K562 (cell line): Measurements from ENCODE around the gene VDAC2. TPM values are rescaled to one million over a fixed set of nuclear protein-coding genes. Genes with fewer than 3 reads are reported as not detected.

Experiments used
- ATAC-seq: fragments of 200-7000 bp; cut with Tn5 transposase; 3 replicates; pipeline ENCODE4 v1.9.1; 2020; ENCODE audit warnings: moderate library complexity
- BruUV-seq: library from RNA; stranded (reverse); fragments of 400-500 nt; replicated peaks from 2 replicates; lab custom pipeline; 2021; lab: Mats Ljungman, UMichigan
- CTCF ChIA-PET: fragments of 300-600 bp; formaldehyde crosslinking; extraction: SDS; loops from one replicate; lab custom pipeline; 2021; ENCODE audit warnings: low intra/inter-chr PET ratio; lab: Yijun Ruan, JAX
- POLR2A ChIA-PET: fragments of 300-600, 350-650 bp; sonication (Branson Sonifier 250); formaldehyde crosslinking; extraction: SDS; loops from one replicate; lab custom pipeline; 2021; ENCODE audit warnings: antibody characterized with exemption, inconsistent platforms; lab: Yijun Ruan, JAX
- DNase-seq, 4 experiments: peaks; one replicate each; pipeline versions ENCODE4 v3.0.0 to v3.0.0-alpha.2; 2011 to 2018; ENCODE audit warnings: low spot score in 3 of 4, mixed read lengths in 3 of 4; ENCODE audit errors: extremely low read depth in 1 of 4
- FAIRE-seq: peaks from 2 replicates; lab custom pipeline; 2011; peaks lifted over from hg19 to GRCh38; lab: Jason Lieb, UNC
- H2AFZ ChIP-seq: 2 replicates; pipeline ENCODE4 v1.6.0; 2011; ENCODE audit warnings: low read depth, low read length, control low read depth, inconsistent platforms
- H3K27ac ChIP-seq: fragments of 200-600 bp; 3 replicates; pipeline ENCODE4 v1.8.0; 2011; ENCODE audit warnings: low read depth, mild to moderate bottlenecking, control low read depth, inconsistent platforms, low read length, moderate library complexity, mixed read lengths; ENCODE audit errors: extremely low read depth
- H3K27me3 ChIP-seq, 2 experiments: fragments of 300-600 bp in 1 of 2; 2 replicates in 1 of 2; 3 replicates in 1 of 2; pipeline versions ENCODE4 v1.6.0 to v1.8.0; 2011; ENCODE audit warnings: inconsistent platforms in 2 of 2, low read length in 2 of 2, mild to moderate bottlenecking in 1 of 2, mixed read lengths in 1 of 2, moderate library complexity in 1 of 2; ENCODE audit not compliant: control insufficient read depth in 2 of 2, insufficient read depth in 2 of 2
- H3K36me3 ChIP-seq: fragments of 300-600 bp; 3 replicates; pipeline ENCODE4 v1.8.0; 2011; ENCODE audit warnings: mild to moderate bottlenecking, low read length, inconsistent platforms; ENCODE audit not compliant: control insufficient read depth, insufficient read depth
- H3K4me1 ChIP-seq, 2 experiments: fragments of 200-600 bp in 1 of 2; replicated peaks in 1 of 2; 2 replicates in 1 of 2; 3 replicates in 1 of 2; pipeline versions ENCODE4 v1.5.1 to v1.8.0; 2011; ENCODE audit warnings: inconsistent platforms in 2 of 2, low read length in 2 of 2, mild to moderate bottlenecking in 1 of 2, mixed read lengths in 1 of 2, moderate library complexity in 1 of 2; ENCODE audit not compliant: control insufficient read depth in 2 of 2, insufficient read depth in 2 of 2
- H3K4me2 ChIP-seq: 2 replicates; pipeline ENCODE4 v1.6.1; 2011; ENCODE audit warnings: low read length, control low read depth, inconsistent platforms, mixed read lengths; ENCODE audit not compliant: insufficient read depth
- H3K4me3 ChIP-seq: fragments of 200-600 bp; sonication (generic), shearing (Covaris generic); 2 replicates; pipeline ENCODE4 v1.5.1; 2016; ENCODE audit warnings: control low read depth, inconsistent platforms
- H3K79me2 ChIP-seq: fragments of 200-600 bp; 3 replicates; pipeline ENCODE4 v1.8.0; 2011; ENCODE audit warnings: low read length, inconsistent platforms; ENCODE audit not compliant: control insufficient read depth, insufficient read depth
- H3K9ac ChIP-seq, 2 experiments: 2 replicates each; pipeline versions ENCODE4 v1.6.0 to v1.6.1; 2011; ENCODE audit warnings: low read depth in 2 of 2, low read length in 2 of 2, control low read depth in 1 of 2, inconsistent platforms in 1 of 2, mild to moderate bottlenecking in 1 of 2, mixed read lengths in 1 of 2; ENCODE audit not compliant: insufficient read depth in 1 of 2
- H3K9me1 ChIP-seq: one replicate; pipeline ENCODE4 v1.6.0; 2011; ENCODE audit warnings: inconsistent platforms, mild to moderate bottlenecking, low read length, moderate library complexity; ENCODE audit not compliant: control insufficient read depth, insufficient read depth
- H3K9me3 ChIP-seq: replicated peaks from 2 replicates; pipeline ENCODE4 v1.5.1; 2011; ENCODE audit warnings: low read depth, low read length, inconsistent platforms; ENCODE audit not compliant: control insufficient read depth, insufficient read depth
- H4K20me1 ChIP-seq: replicated peaks from 2 replicates; pipeline ENCODE4 v1.6.1; 2011; ENCODE audit warnings: low read length, inconsistent platforms, mixed read lengths; ENCODE audit not compliant: control insufficient read depth, insufficient read depth
- HMG20A ChIP-seq: fragments of 450-650 bp; formaldehyde crosslinking; conservative IDR thresholded peaks from 2 replicates; pipeline ENCODE4 v1.4.0; 2020; ENCODE audit warnings: mild to moderate bottlenecking, mixed read lengths
- LEF1 ChIP-seq: fragments of 450-650 bp; IDR thresholded peaks from 2 replicates; pipeline ENCODE4 v1.6.1; 2016; ENCODE audit warnings: mild to moderate bottlenecking
- NR4A1 ChIP-seq, 2 experiments: fragments of 250-450 bp in 1 of 2; fragments of 450-650 bp in 1 of 2; sonication (Bioruptor Pico) in 1 of 2; IDR thresholded peaks; 2 replicates each; pipeline versions ENCODE4 v1.4.0 to v1.6.1; 2016 to 2020; ENCODE audit warnings: mild to moderate bottlenecking in 2 of 2, missing compliant biosample characterization in 1 of 2, missing genetic modification characterization in 1 of 2, moderate library complexity in 1 of 2
- OTX1 ChIP-seq: fragments of 450-650 bp; formaldehyde crosslinking; IDR thresholded peaks from 2 replicates; pipeline ENCODE4 v1.4.0; 2022; ENCODE audit warnings: mild to moderate bottlenecking
- WGBS: fragments of 100-300 bp; shearing (Covaris generic); methylation state at CpG from one replicate; pipeline ENCODE4 v1.1.6; 2016; ENCODE audit warnings: low coverage, mixed read lengths; ENCODE audit not compliant: insufficient coverage; ENCODE audit errors: missing lambda C conversion rate; 5-methylcytosine and 5-hydroxymethylcytosine counted together
- in situ Hi-C: fragments of 300-500 bp; cut with MboI; formaldehyde crosslinking; loops from 4 replicates; pipeline ENCODE4 v1.15.0; 2018; ENCODE audit warnings: inconsistent platforms, mixed read lengths
- intact Hi-C: fragments of 100-400 bp; cut with micrococcal nuclease; formaldehyde crosslinking; loops from 2 replicates; pipeline ENCODE4 v1.14.2; 2022
- polyA plus RNA-seq, 8 experiments: library from polyadenylated mRNA; depleted of rRNA in 4 of 8; stranded (reverse) in 5 of 8; unstranded in 3 of 8; fragments of >200 nt; fragmentation: Nextera tagmentation in 2 of 8; fragmentation: Illumina TruSeq in 1 of 8; extraction: Ambion mirVana in 2 of 8; extraction: Trizol in 1 of 8; gene quantifications; 2 replicates each; pipeline versions ENCODE4 v1.2.1 to v1.2.3, GENCODE V29; 2011 to 2014; ENCODE audit warnings: inconsistent platforms in 1 of 8, missing spikeins in 1 of 8
- total RNA-seq, 7 experiments: library from RNA; depleted of rRNA in 6 of 7; stranded (reverse); fragments of >200 nt in 6 of 7; fragmentation: Illumina TruSeq in 2 of 7; extraction: Trizol in 2 of 7; gene quantifications; 2 replicates each; pipeline versions ENCODE4 v1.2.1 to v1.2.3, GENCODE V29; 2011 to 2021; ENCODE audit warnings: low replicate concordance in 1 of 7
- TF ChIP-seq, protein P1 (sequence below): IDR thresholded peaks from 2 replicates; pipeline ENCODE4 v1.6.1; 2011; ENCODE audit not compliant: insufficient read length; ENCODE audit errors: extremely low read depth

Gene VDAC2
- total and polyA plus RNA-seq, 9 of the 15 experiments (the other 6 are each of a cell fraction or from before 2014, with no cell fraction given): 139 to 450 (median 250) TPM

GRCh38 chr10:75226656-75227055 lies 16.1 kb downstream of the VDAC2 start:
- CTCF ChIA-PET: interaction anchor here (0.6 kb wide), 1 partner anchor 198 kb away, joined by 3 read pairs; no protein-coding TSS in a partner anchor
- POLR2A ChIA-PET: interaction anchor here (0.6 to 6.1 kb wide), 8 partner anchors 11 to 773 kb away, joined by 3 to 41 read pairs (median 4); partner anchors contain the start of gene VDAC2
- Histone ChIP-seq H3K27ac (no peak overlapping the region), H3K79me2 (peaks cover 77% of the 10 kb centered on the region), H3K4me3 (no peak overlapping the region), H3K36me3 (peaks cover 95% of the 10 kb centered on the region), H3K4me2 (no peak overlapping the region), H3K9ac (no peak overlapping the region), H4K20me1 (peaks cover 43% of the 10 kb centered on the region), H2AFZ (no peak overlapping the region), H3K9me1 (no peaks in the 10 kb centered on the region), H3K27me3 (no peaks in the 10 kb centered on the region), H3K9me3 (no peaks in the 10 kb centered on the region), H3K4me1 (no peaks in the 10 kb centered on the region)
- BruUV-seq: no TSS peak
- ATAC-seq (no peak), DNase-seq (no peak), FAIRE-seq (no peak)
- WGBS: 89% methylated on average over 5 of the region's 5 CpGs
- intact Hi-C loops (no loop called here), in situ Hi-C loops (no loop called here)
- no peak for TF ChIP-seq LEF1
- TF ChIP-seq HMG20A (CRISPR knock-in tag): no peak
- no peak for TF ChIP-seq OTX1 (CRISPR knock-in tag)
- TF ChIP-seq, protein P1, sequence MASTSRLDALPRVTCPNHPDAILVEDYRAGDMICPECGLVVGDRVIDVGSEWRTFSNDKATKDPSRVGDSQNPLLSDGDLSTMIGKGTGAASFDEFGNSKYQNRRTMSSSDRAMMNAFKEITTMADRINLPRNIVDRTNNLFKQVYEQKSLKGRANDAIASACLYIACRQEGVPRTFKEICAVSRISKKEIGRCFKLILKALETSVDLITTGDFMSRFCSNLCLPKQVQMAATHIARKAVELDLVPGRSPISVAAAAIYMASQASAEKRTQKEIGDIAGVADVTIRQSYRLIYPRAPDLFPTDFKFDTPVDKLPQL: no peak
- TF ChIP-seq NR4A1 (CRISPR knock-in tag; IDR thresholded peaks at IDR 0.05): no peak
- no peak for TF ChIP-seq NR4A1 (tag; IDR thresholded peaks at IDR 0.05)
